Lung (tissue), 12 donors: ENCODE results near the gene TMEM86B. TPM values are rescaled to one million over a fixed set of nuclear protein-coding genes. Genes with fewer than 3 reads are reported as not detected.

ENCODE experiments used
- ATAC-seq: fragments of 200-7000 bp; cut with Tn5 transposase; one replicate; pipeline ENCODE4 v1.9.1; 2020; ENCODE audit warnings: moderate number of reproducible peaks; ENCODE audit not compliant: insufficient read depth, low FRiP score
- DNase-seq, 3 donors: peaks; one replicate each; pipeline ENCODE4 v3.0.0-alpha.2; 2013 to 2017
- H3K27ac ChIP-seq, 2 donors: one replicate each; pipeline ENCODE4 v1.5.1; 2013; ENCODE audit warnings: mild to moderate bottlenecking in 2 of 2, moderate library complexity in 2 of 2, control low read depth in 1 of 2, inconsistent platforms in 1 of 2, low read depth in 1 of 2, low read length in 1 of 2
- H3K27me3 ChIP-seq, 3 donors: one replicate each; pipeline ENCODE4 v1.5.1; 2013; ENCODE audit warnings: low read length in 2 of 3; ENCODE audit not compliant: control insufficient read depth in 3 of 3, insufficient read depth in 3 of 3
- H3K36me3 ChIP-seq, 4 donors: one replicate each; pipeline ENCODE4 v1.5.1; 2013; ENCODE audit warnings: low read length in 4 of 4, mild to moderate bottlenecking in 1 of 4, moderate library complexity in 1 of 4; ENCODE audit not compliant: control insufficient read depth in 4 of 4, insufficient read depth in 4 of 4
- H3K4me1 ChIP-seq, 5 donors: one replicate each; pipeline ENCODE4 v1.5.1; 2013; ENCODE audit warnings: low read length in 5 of 5, mild to moderate bottlenecking in 2 of 5, moderate library complexity in 1 of 5; ENCODE audit not compliant: control insufficient read depth in 5 of 5, insufficient read depth in 5 of 5
- H3K4me3 ChIP-seq: one replicate; pipeline ENCODE4 v1.5.1; 2013; ENCODE audit warnings: mild to moderate bottlenecking, control low read depth, moderate library complexity
- H3K9ac ChIP-seq, 2 donors: one replicate each; pipeline ENCODE4 v1.5.1; 2013; ENCODE audit warnings: low read length in 2 of 2, control low read depth in 1 of 2; ENCODE audit not compliant: insufficient read depth in 1 of 2
- H3K9me3 ChIP-seq, 4 donors: one replicate each; pipeline ENCODE4 v1.5.1; 2013; ENCODE audit warnings: low read length in 3 of 4, mild to moderate bottlenecking in 1 of 4, moderate library complexity in 1 of 4; ENCODE audit not compliant: control insufficient read depth in 4 of 4, insufficient read depth in 3 of 4
- WGBS, 2 donors: extraction: QIAGEN DNeasy Blood & Tissue Kit; methylation state at CpG; one replicate each; pipeline ENCODE4 v1.1.7; 2013; 5-methylcytosine and 5-hydroxymethylcytosine counted together
- polyA plus RNA-seq, 2 donors: library from polyadenylated mRNA; stranded (reverse); fragments of 200-250 nt; gene quantifications; one replicate each; pipeline ENCODE4 v1.2.1, GENCODE V29; 2013
- total RNA-seq, 2 donors: library from RNA; depleted of rRNA in 1 of 2; stranded (reverse); fragments of >200 nt in 1 of 2; gene quantifications; one replicate each; pipeline ENCODE4 v1.2.1, GENCODE V29; 2014 to 2021
- TF ChIP-seq, protein P1 (sequence below): IDR thresholded peaks from 2 replicates; pipeline ENCODE4 v1.5.1; 2012; ENCODE audit warnings: mild to moderate bottlenecking; ENCODE audit errors: control extremely low read depth, extremely low read depth
- donor health status: control.
- donor health status: control.
- donor health status: Bipolar disorder and iron deficiency.
- donor health status: healthy.
- donor health status: DM: yes; HTN: yes; CAD: no.

Gene TMEM86B
- total and polyA plus RNA-seq, 4 donors = 1.8 to 5.3 (median 4.3) TPM

DNA sequence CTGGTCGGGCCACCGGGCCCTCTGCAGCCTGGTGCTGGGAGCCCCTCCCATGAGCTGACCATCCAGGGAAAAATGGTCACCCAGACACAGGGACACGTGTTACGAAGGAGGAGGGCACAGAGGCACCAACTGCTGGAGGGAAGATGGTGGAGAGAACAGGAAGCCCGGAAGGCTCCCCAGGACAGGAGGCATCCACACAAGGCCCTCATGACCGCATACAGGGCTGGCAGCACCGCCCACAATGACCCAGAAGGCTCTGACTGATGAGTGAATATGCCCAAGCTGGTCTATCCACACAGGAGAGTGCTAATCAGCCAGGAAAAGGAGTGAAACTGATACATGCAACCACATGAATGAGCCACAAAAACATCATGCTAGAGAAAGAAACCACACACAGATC is 14.0 kb upstream of the TMEM86B start:
- no peak overlapping the region for H3K4me3 ChIP-seq
- ATAC-seq = no peak
- H3K27me3 ChIP-seq = no peaks in the 10 kb centered on the region
- H3K9ac ChIP-seq = no peak overlapping the region
- peaks cover 13 to 78% (median 40%) of the 10 kb centered on the region in 4 donors for H3K36me3 ChIP-seq
- TF ChIP-seq, protein P1, sequence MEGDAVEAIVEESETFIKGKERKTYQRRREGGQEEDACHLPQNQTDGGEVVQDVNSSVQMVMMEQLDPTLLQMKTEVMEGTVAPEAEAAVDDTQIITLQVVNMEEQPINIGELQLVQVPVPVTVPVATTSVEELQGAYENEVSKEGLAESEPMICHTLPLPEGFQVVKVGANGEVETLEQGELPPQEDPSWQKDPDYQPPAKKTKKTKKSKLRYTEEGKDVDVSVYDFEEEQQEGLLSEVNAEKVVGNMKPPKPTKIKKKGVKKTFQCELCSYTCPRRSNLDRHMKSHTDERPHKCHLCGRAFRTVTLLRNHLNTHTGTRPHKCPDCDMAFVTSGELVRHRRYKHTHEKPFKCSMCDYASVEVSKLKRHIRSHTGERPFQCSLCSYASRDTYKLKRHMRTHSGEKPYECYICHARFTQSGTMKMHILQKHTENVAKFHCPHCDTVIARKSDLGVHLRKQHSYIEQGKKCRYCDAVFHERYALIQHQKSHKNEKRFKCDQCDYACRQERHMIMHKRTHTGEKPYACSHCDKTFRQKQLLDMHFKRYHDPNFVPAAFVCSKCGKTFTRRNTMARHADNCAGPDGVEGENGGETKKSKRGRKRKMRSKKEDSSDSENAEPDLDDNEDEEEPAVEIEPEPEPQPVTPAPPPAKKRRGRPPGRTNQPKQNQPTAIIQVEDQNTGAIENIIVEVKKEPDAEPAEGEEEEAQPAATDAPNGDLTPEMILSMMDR = no peak
- no peak overlapping the region for H3K27ac ChIP-seq
- H3K9me3 ChIP-seq = no peaks in the 10 kb centered on the region
- H3K4me1 ChIP-seq = no peaks in the 10 kb centered on the region
- 87 to 88% methylated on average over 7 of the region's 7 CpGs for WGBS, 2 donors
- no peak for DNase-seq

GRCh38 chr19:55241935-55242464 is 13.4 kb upstream of the TMEM86B start:
- DNase-seq (no peak), ATAC-seq (no peak)
- WGBS, 2 donors = 88 to 92% methylated on average over 13 to 16 of the region's 16 CpGs
- TF ChIP-seq, protein P1 = no peak
- Histone ChIP-seq H3K27me3 (no peaks in the 10 kb centered on the region), H3K4me1 (no peaks in the 10 kb centered on the region), H3K36me3 (peaks cover 13 to 81% (median 45%) of the 10 kb centered on the region in 4 donors), H3K9ac (no peak overlapping the region), H3K4me3 (no peak overlapping the region), H3K27ac (no peak overlapping the region), H3K9me3 (no peaks in the 10 kb centered on the region)

DNA sequence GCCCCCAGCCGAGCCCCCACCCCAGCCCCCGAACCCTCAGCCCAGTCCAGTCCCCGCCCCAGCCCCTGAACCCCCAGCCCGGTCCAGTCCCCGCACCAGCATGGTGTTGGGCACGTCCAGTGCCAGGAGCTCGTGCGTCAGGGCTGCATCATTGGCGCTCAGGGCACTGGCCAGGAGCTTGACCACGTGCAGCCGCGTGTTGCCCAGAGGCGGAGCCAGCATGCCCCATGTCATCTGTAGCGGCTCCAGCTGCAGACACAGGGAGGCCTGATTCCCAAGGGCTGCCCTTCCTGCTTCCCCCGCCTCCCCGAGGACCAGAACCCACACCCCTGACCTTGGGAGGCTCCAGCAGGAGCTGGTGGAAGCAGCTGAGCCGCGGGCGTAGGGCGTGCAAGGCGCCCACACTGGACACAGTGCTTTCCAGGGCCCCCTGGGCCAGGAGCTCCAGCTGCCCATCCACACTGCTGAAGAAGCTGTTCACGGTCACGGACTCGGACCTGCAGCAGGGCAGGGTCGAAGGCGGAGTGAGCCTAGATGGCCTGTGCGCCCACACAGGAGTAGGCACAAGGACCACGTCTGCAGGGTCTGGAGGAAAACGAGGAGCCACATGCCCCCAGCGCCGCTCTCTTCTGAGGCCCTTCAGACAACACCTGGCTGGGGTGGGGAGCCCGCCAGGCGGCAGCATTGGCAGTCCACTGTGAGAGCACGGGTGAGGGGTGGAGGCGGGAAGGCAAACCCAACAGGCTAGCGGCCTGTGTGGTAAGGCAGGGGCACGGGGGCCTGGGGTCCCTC is 12.8 kb upstream of the TMEM86B start:
- no peak overlapping the region for H3K4me3 ChIP-seq
- no peaks in the 10 kb centered on the region for H3K9me3 ChIP-seq
- TF ChIP-seq, protein P1 = no peak
- H3K27me3 ChIP-seq = no peaks in the 10 kb centered on the region
- WGBS, 2 donors = 94 to 96% methylated on average over 37 of the region's 37 CpGs
- no peak overlapping the region for H3K9ac ChIP-seq
- no peak for ATAC-seq
- peaks cover 13 to 81% (median 48%) of the 10 kb centered on the region in 4 donors for H3K36me3 ChIP-seq
- DNase-seq = no peak
- no peak overlapping the region for H3K27ac ChIP-seq
- H3K4me1 ChIP-seq = no peaks in the 10 kb centered on the region
